HepG2 (cell line): Measurements from ENCODE around the gene IWS1. TPM values are rescaled to one million over a fixed set of nuclear protein-coding genes. Genes with fewer than 3 reads are reported as not detected.

Source experiments
- ATAC-seq: fragments of 200-7000 bp; cut with Tn5 transposase; 3 replicates; pipeline ENCODE4 v1.9.1; 2020; ENCODE audit warnings: mild to moderate bottlenecking, moderate library complexity
- BruUV-seq: library from RNA; stranded (reverse); fragments of 400-500 nt; replicated peaks from 2 replicates; lab custom pipeline; 2021; lab: Mats Ljungman, UMichigan
- CTCF ChIA-PET: fragments of 300-600 bp; formaldehyde crosslinking; extraction: SDS; loops from one replicate; lab custom pipeline; 2021; ENCODE audit warnings: low total read pairs, inconsistent platforms, low intra/inter-chr PET ratio; lab: Yijun Ruan, JAX
- POLR2A ChIA-PET: fragments of 350-600 bp; sonication (Branson Sonifier 250); formaldehyde crosslinking; loops from one replicate; lab custom pipeline; 2020; ENCODE audit warnings: antibody characterized with exemption, inconsistent platforms; lab: Yijun Ruan, JAX
- DNase-seq: peaks from one replicate; pipeline ENCODE4 v3.0.0-alpha.2; 2015; ENCODE audit warnings: low spot score
- FAIRE-seq: peaks from 3 replicates; lab custom pipeline; 2011; peaks lifted over from hg19 to GRCh38; lab: Jason Lieb, UNC
- H2AFZ ChIP-seq: one replicate; pipeline ENCODE4 v1.6.1; 2011; ENCODE audit warnings: low read length, inconsistent platforms
- H3K27ac ChIP-seq: fragments of 300-600 bp; 3 replicates; pipeline ENCODE4 v1.8.0; 2011; ENCODE audit warnings: mixed run types, mild to moderate bottlenecking, mixed read lengths, low read length, inconsistent platforms; ENCODE audit not compliant: insufficient read depth; ENCODE audit errors: extremely low read length
- H3K27me3 ChIP-seq, 2 experiments: fragments of 200-600 bp in 1 of 2; 2 replicates in 1 of 2; 3 replicates in 1 of 2; pipeline versions ENCODE4 v1.6.0 to v1.8.0; 2011; ENCODE audit warnings: low read length in 2 of 2, mild to moderate bottlenecking in 2 of 2, moderate library complexity in 2 of 2, inconsistent platforms in 1 of 2; ENCODE audit not compliant: insufficient read depth in 2 of 2, control insufficient read depth in 1 of 2
- H3K36me3 ChIP-seq, 2 experiments: fragments of 200-600 bp in 1 of 2; replicated peaks in 1 of 2; 2 replicates in 1 of 2; 3 replicates in 1 of 2; pipeline versions ENCODE4 v1.5.1 to v1.8.0; 2011; ENCODE audit warnings: low read length in 2 of 2, inconsistent platforms in 1 of 2; ENCODE audit not compliant: insufficient read depth in 2 of 2, control insufficient read depth in 1 of 2
- H3K4me1 ChIP-seq: 2 replicates; pipeline ENCODE4 v1.5.1; 2012; ENCODE audit warnings: low read length, inconsistent platforms; ENCODE audit not compliant: insufficient read depth
- H3K4me2 ChIP-seq: 2 replicates; pipeline ENCODE4 v1.6.0; 2011; ENCODE audit warnings: low read depth, low read length, inconsistent platforms
- H3K4me3 ChIP-seq, 3 experiments: fragments of 200-600 bp in 1 of 3; sonication (generic), shearing (Covaris generic) in 1 of 3; replicated peaks in 1 of 3; 2 replicates each; pipeline ENCODE4 v1.5.1; 2011 to 2016; ENCODE audit warnings: low read length in 3 of 3, inconsistent platforms in 2 of 3, low read depth in 2 of 3, mild to moderate bottlenecking in 2 of 3, control low read depth in 1 of 3, mixed read lengths in 1 of 3; ENCODE audit not compliant: insufficient read depth in 1 of 3
- H3K79me2 ChIP-seq: one replicate; pipeline ENCODE4 v1.6.1; 2011; ENCODE audit warnings: low read length, inconsistent platforms; ENCODE audit not compliant: insufficient read depth
- H3K9ac ChIP-seq: 2 replicates; pipeline ENCODE4 v1.6.0; 2011; ENCODE audit warnings: mild to moderate bottlenecking, low read depth, low read length, inconsistent platforms; ENCODE audit not compliant: insufficient read depth
- H3K9me3 ChIP-seq: 2 replicates; pipeline ENCODE4 v1.5.1; 2012; ENCODE audit warnings: mild to moderate bottlenecking, low read length
- H4K20me1 ChIP-seq: 2 replicates; pipeline ENCODE4 v1.6.0; 2011; ENCODE audit warnings: inconsistent platforms, mild to moderate bottlenecking, low read length, moderate library complexity; ENCODE audit not compliant: insufficient read depth
- CSRNP1 ChIP-seq: sonication (generic); formaldehyde crosslinking; IDR thresholded peaks from 2 replicates; pipeline ENCODE4 v1.8.1; 2023; ENCODE audit warnings: mild to moderate bottlenecking, missing genetic modification reagents
- FOXC1 ChIP-seq: sonication (generic); formaldehyde crosslinking; IDR thresholded peaks from 2 replicates; pipeline ENCODE4 v1.8.0; 2022; ENCODE audit warnings: mild to moderate bottlenecking, missing genetic modification reagents, borderline replicate concordance
- HIC2 ChIP-seq: sonication (generic); formaldehyde crosslinking; IDR thresholded peaks from 2 replicates; pipeline ENCODE4 v1.9.0; 2022; ENCODE audit warnings: low read depth, missing genetic modification reagents
- KLF6 ChIP-seq: IDR thresholded peaks from 2 replicates; pipeline ENCODE4 v1.8.0; 2016; ENCODE audit warnings: missing biosample characterization, missing genetic modification reagents
- NR2F2 ChIP-seq: IDR thresholded peaks from 2 replicates; pipeline ENCODE4 v1.6.1; 2012; ENCODE audit warnings: low read depth, inconsistent platforms, borderline replicate concordance
- POGK ChIP-seq: sonication (generic); formaldehyde crosslinking; conservative IDR thresholded peaks from 2 replicates; pipeline ENCODE4 v1.8.0; 2022; ENCODE audit warnings: mild to moderate bottlenecking, moderate library complexity, missing genetic modification reagents
- SRF ChIP-seq: IDR thresholded peaks from 2 replicates; pipeline ENCODE4 v1.6.1; 2011; ENCODE audit warnings: mild to moderate bottlenecking, low read depth, low read length, moderate library complexity
- YEATS2 ChIP-seq: sonication (generic); formaldehyde crosslinking; IDR thresholded peaks from 2 replicates; pipeline ENCODE4 v1.4.0; 2020; ENCODE audit warnings: missing genetic modification reagents, borderline replicate concordance
- ZBTB10 ChIP-seq: sonication (generic); formaldehyde crosslinking; IDR thresholded peaks from 2 replicates; pipeline ENCODE4 v1.4.0; 2020; ENCODE audit warnings: missing genetic modification reagents, borderline replicate concordance
- ZBTB42 ChIP-seq: sonication (generic); formaldehyde crosslinking; IDR thresholded peaks from 2 replicates; pipeline ENCODE4 v1.5.0; 2020; ENCODE audit warnings: mild to moderate bottlenecking, missing genetic modification reagents
- ZFP62 ChIP-seq: sonication (generic); formaldehyde crosslinking; IDR thresholded peaks from 2 replicates; pipeline ENCODE4 v1.4.0; 2020; ENCODE audit warnings: missing genetic modification reagents
- ZFP90 ChIP-seq: sonication (generic); formaldehyde crosslinking; IDR thresholded peaks from 2 replicates; pipeline ENCODE4 v1.8.0; 2022; ENCODE audit warnings: missing genetic modification reagents, mild to moderate bottlenecking, inconsistent platforms, borderline replicate concordance
- ZGPAT ChIP-seq: IDR thresholded peaks from 2 replicates; pipeline ENCODE4 v1.6.1; 2016; ENCODE audit warnings: mild to moderate bottlenecking
- ZNF446 ChIP-seq: sonication (generic); formaldehyde crosslinking; IDR thresholded peaks from 2 replicates; pipeline ENCODE4 v1.5.0; 2020; ENCODE audit warnings: mild to moderate bottlenecking, missing genetic modification reagents
- ZNF780A ChIP-seq: sonication (generic); formaldehyde crosslinking; IDR thresholded peaks from 2 replicates; pipeline ENCODE4 v1.8.0; 2022; ENCODE audit warnings: mild to moderate bottlenecking, missing genetic modification reagents, moderate library complexity
- ZSCAN21 ChIP-seq: sonication (generic); formaldehyde crosslinking; IDR thresholded peaks from 2 replicates; pipeline ENCODE4 v1.8.0; 2022; ENCODE audit warnings: mild to moderate bottlenecking, missing genetic modification reagents, moderate library complexity, borderline replicate concordance
- WGBS: methylation state at CpG from one replicate; pipeline ENCODE4 v1.1.6; 2017; ENCODE audit warnings: low lambda C conversion rate; 5-methylcytosine and 5-hydroxymethylcytosine counted together
- in situ Hi-C: cut with HindIII; loops from 2 replicates; pipeline ENCODE4 v1.10.0; 2017; ENCODE audit warnings: low pct_unique_long_range_greater_than_20kb; ENCODE audit not compliant: extremely low pct_ligation_motif_present
- intact Hi-C: fragments of 100-400 bp; cut with micrococcal nuclease; formaldehyde crosslinking; loops from one replicate; pipeline ENCODE4 v1.10.0; 2022; ENCODE audit not compliant: unreplicated experiment
- polyA plus RNA-seq, 8 experiments: library from polyadenylated mRNA; depleted of rRNA in 3 of 8; stranded (reverse) in 7 of 8; unstranded in 1 of 8; fragments of >200 nt; fragmentation: Illumina TruSeq in 4 of 8; extraction: Trizol in 4 of 8; gene quantifications; 2 replicates each; pipeline versions ENCODE4 v1.2.1 to v1.2.3, GENCODE V29; 2011 to 2016; ENCODE audit warnings: low read depth in 4 of 8, missing spikeins in 1 of 8, mixed read lengths in 1 of 8; ENCODE audit not compliant: insufficient read depth in 1 of 8
- total RNA-seq, 5 experiments: library from RNA; depleted of rRNA; stranded (reverse); fragments of >200 nt; fragmentation: Illumina TruSeq; extraction: Trizol; gene quantifications; 2 replicates each; pipeline ENCODE4 v1.2.3, GENCODE V29; 2016; ENCODE audit warnings: low read depth in 1 of 5

Gene IWS1
- total and polyA plus RNA-seq, 2 of the 13 experiments (the other 11 are each of a cell fraction or from before 2014, with no cell fraction given), result 28.9 to 62.3 TPM

GRCh38 chr2:127552846-127553245 is 26.6 kb upstream of the IWS1 start:
- FAIRE-seq (no peak), DNase-seq (no peak), ATAC-seq (no peak)
- Histone ChIP-seq H4K20me1 (no peaks in the 10 kb centered on the region), H2AFZ (no peak overlapping the region), H3K79me2 (no peaks in the 10 kb centered on the region), H3K4me2 (no peak overlapping the region), H3K4me1 (no peaks in the 10 kb centered on the region), H3K27ac (no peak overlapping the region), H3K9me3 (no peaks in the 10 kb centered on the region), H3K36me3 (no peaks in the 10 kb centered on the region), H3K27me3 (peaks cover 0 to 34% of the 10 kb centered on the region in 2 experiments; a peak in 3 of 5 replicates), H3K9ac (no peak overlapping the region), H3K4me3 (no peak overlapping the region)
- intact Hi-C loops, result no loop called here
- 7% methylated on average over 2 of the region's 2 CpGs for WGBS
- in situ Hi-C loops, result no loop called here
- TF ChIP-seq NR2F2 (no peak), HIC2 (CRISPR knock-in tag) (no peak), ZSCAN21 (CRISPR knock-in tag) (no peak), YEATS2 (no peak), SRF (no peak), POGK (CRISPR knock-in tag) (no peak), ZGPAT (CRISPR knock-in tag) (no peak), ZNF780A (CRISPR knock-in tag) (no peak), ZFP62 (no peak), ZBTB10 (CRISPR knock-in tag) (no peak), KLF6 (CRISPR knock-in tag) (no peak), ZBTB42 (no peak), ZNF446 (CRISPR knock-in tag) (no peak), ZFP90 (CRISPR knock-in tag) (no peak), CSRNP1 (CRISPR knock-in tag) (no peak), FOXC1 (CRISPR knock-in tag) (no peak)
- POLR2A ChIA-PET, result no interaction called here
- CTCF ChIA-PET, result no interaction called here
- BruUV-seq, result no TSS peak
